ENCODE measurements around the gene PLXDC2.

PLXDC2 gene

DNA sequence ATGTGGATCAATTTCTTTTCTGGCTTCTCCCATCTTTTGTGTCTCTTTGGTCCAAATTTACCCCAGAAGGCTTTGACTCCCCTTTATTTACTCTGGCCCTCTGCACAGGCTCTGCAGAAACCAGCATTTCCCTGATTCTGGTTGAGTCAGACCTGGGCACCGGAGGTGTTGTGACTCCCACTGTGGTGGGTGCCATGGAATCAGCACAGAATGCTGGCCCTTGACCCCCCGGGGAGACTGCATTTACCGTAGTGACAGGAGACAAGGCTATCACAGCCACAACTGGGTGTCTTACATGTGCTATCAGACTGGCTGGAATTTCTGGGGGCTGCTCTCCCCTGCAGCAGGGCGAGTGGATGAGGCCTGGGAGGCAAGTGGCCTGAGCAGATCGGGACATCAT is 37.6 kb downstream of the PLXDC2 start:
- TF ChIP-seq FOXK2 (IDR thresholded peaks at IDR 0.05): no peak
- TF ChIP-seq FOXM1 (IDR thresholded peaks at IDR 0.05; ENCODE audit: borderline replicate concordance): no peak
- no peak for TF ChIP-seq LEF1 (IDR thresholded peaks at IDR 0.05; ENCODE audit: borderline replicate concordance)
- no peak for TF ChIP-seq TARDBP (IDR thresholded peaks at IDR 0.05)
- TF ChIP-seq BHLHE40 (IDR thresholded peaks at IDR 0.05; ENCODE audit: borderline replicate concordance): no peak
- TF ChIP-seq SUZ12 (IDR thresholded peaks at IDR 0.05): no peak
- TF ChIP-seq NFRKB (IDR thresholded peaks at IDR 0.05): no peak
- TF ChIP-seq HDGF (IDR thresholded peaks at IDR 0.05; ENCODE audit: borderline replicate concordance): no peak
- TF ChIP-seq ZNF384 (IDR thresholded peaks at IDR 0.05): no peak
- no peak for TF ChIP-seq ARNT (IDR thresholded peaks at IDR 0.05)
- TF ChIP-seq L3MBTL2 (conservative IDR thresholded peaks at IDR 0.05): no peak
- CTCF ChIA-PET: no interaction called here
- POLR2A ChIA-PET: no interaction called here
- no peak for DNase-seq (ENCODE audit: extremely low spot score)

DNA sequence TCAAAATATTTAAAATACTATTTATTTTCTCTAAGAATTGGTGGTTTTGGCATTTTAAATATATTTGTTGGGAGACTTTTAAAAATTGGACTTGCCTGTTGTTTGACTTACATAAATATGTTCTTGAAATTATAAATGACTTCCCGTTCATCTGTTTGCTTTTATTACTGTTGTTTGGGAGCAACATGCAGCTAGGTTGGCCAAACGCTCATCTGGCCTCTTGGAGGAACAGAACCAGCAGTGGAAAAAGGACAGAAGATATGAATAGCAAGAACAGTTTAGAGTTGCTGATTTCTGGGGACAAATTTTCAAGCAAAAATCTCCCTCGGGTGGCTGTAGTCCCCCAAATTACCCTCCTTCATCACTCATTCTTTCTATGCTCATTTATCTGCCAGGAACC is 41.6 kb downstream of the PLXDC2 start:
- DNase-seq (ENCODE audit: extremely low spot score): no peak
- ChIA-PET CTCF (no interaction called here), POLR2A (no interaction called here)
- TF ChIP-seq SP1 (IDR thresholded peaks at IDR 0.05): no peak
- no peak for TF ChIP-seq SUZ12 (IDR thresholded peaks at IDR 0.05)
- no peak for TF ChIP-seq ARNT (IDR thresholded peaks at IDR 0.05)
- TF ChIP-seq NFRKB (IDR thresholded peaks at IDR 0.05): no peak
- TF ChIP-seq L3MBTL2 (conservative IDR thresholded peaks at IDR 0.05): no peak
- TF ChIP-seq HDGF (IDR thresholded peaks at IDR 0.05; ENCODE audit: borderline replicate concordance): no peak
- TF ChIP-seq LEF1 (IDR thresholded peaks at IDR 0.05; ENCODE audit: borderline replicate concordance): no peak
- TF ChIP-seq FOXA1 (IDR thresholded peaks at IDR 0.05): no peak
- no peak for TF ChIP-seq FOXK2 (IDR thresholded peaks at IDR 0.05)
- TF ChIP-seq, protein P1, sequence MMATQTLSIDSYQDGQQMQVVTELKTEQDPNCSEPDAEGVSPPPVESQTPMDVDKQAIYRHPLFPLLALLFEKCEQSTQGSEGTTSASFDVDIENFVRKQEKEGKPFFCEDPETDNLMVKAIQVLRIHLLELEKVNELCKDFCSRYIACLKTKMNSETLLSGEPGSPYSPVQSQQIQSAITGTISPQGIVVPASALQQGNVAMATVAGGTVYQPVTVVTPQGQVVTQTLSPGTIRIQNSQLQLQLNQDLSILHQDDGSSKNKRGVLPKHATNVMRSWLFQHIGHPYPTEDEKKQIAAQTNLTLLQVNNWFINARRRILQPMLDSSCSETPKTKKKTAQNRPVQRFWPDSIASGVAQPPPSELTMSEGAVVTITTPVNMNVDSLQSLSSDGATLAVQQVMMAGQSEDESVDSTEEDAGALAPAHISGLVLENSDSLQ (IDR thresholded peaks at IDR 0.05): no peak
- no peak for TF ChIP-seq BHLHE40 (IDR thresholded peaks at IDR 0.05; ENCODE audit: borderline replicate concordance)
- no peak for TF ChIP-seq ZNF384 (IDR thresholded peaks at IDR 0.05)
- no peak for TF ChIP-seq TARDBP (IDR thresholded peaks at IDR 0.05)
- TF ChIP-seq ELF4 (IDR thresholded peaks at IDR 0.05): no peak
- no peak for TF ChIP-seq FOXM1 (IDR thresholded peaks at IDR 0.05; ENCODE audit: borderline replicate concordance)

DNA sequence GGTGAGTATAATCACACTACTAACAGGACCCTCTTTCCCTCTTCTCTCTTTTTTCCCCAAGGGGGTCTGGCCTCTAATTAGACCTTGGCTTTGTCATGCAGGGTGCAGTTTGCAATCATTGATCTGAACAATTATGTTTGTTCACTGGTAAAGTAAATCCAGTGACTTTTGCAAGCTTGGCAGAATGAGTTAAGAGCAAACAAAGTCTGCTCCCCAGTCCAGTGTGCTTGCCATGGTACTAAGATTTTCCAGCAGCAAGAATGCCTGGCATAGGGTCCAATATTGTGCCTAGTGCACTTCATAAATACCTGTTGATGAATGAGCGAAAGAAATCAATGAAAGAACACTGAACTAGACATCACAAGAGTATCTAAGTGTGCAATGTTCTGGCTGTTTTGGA is 43.9 kb downstream of the PLXDC2 start:
- ChIA-PET CTCF (no interaction called here), POLR2A (no interaction called here)
- TF ChIP-seq TARDBP (IDR thresholded peaks at IDR 0.05) (no peak), BHLHE40 (IDR thresholded peaks at IDR 0.05; ENCODE audit: borderline replicate concordance) (no peak), FOXA1 (IDR thresholded peaks at IDR 0.05) (no peak), NFRKB (IDR thresholded peaks at IDR 0.05) (no peak), SP1 (IDR thresholded peaks at IDR 0.05) (no peak), CTBP1 (IDR thresholded peaks at IDR 0.05; ENCODE audit: borderline replicate concordance) (no peak), ELF4 (IDR thresholded peaks at IDR 0.05) (no peak), FOXM1 (IDR thresholded peaks at IDR 0.05; ENCODE audit: borderline replicate concordance) (no peak), HDGF (IDR thresholded peaks at IDR 0.05; ENCODE audit: borderline replicate concordance) (no peak), L3MBTL2 (conservative IDR thresholded peaks at IDR 0.05) (no peak), ZNF384 (IDR thresholded peaks at IDR 0.05) (no peak), SUZ12 (IDR thresholded peaks at IDR 0.05) (no peak), LEF1 (IDR thresholded peaks at IDR 0.05; ENCODE audit: borderline replicate concordance) (no peak)
- DNase-seq (ENCODE audit: extremely low spot score): no peak

DNA sequence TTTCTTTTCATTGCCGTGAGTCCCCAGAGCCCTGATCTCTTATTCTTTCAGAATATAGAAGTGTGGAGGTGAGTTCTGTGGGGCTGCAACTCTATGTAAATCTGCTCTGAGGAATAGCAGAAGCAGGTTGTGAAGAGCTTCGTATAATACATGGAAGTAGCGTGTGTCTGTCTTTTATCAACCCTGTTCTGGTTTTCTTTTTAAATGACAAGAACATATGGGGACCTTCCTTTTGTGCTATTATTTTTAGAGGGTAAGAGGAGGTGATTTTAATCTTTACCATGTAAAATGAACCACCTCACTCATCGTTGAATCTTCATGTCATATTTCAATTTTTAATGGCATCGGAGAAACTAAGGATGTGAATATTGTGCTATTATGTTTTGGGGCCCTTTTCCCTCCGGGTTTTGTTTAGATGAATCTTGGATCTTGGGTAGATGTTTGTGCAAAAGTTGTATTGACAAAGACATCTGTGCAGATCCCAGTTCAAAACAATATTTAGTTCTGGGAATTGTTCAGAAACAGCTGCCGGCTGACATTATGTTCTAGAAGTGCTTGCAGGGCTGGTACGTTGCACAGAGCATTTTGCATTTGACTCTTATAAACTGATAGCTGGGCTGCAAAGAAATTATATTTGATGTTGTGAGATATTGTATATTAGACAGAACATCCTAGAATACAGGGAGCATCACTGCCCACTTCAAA is 46.7 kb downstream of the PLXDC2 start:
- ChIA-PET CTCF (no interaction called here), POLR2A (no interaction called here)
- TF ChIP-seq ARNT (IDR thresholded peaks at IDR 0.05): no peak
- no peak for TF ChIP-seq SP1 (IDR thresholded peaks at IDR 0.05)
- TF ChIP-seq TARDBP (IDR thresholded peaks at IDR 0.05): no peak
- TF ChIP-seq ZNF384 (IDR thresholded peaks at IDR 0.05): no peak
- TF ChIP-seq ELF4 (IDR thresholded peaks at IDR 0.05): no peak
- no peak for TF ChIP-seq L3MBTL2 (conservative IDR thresholded peaks at IDR 0.05)
- no peak for TF ChIP-seq SUZ12 (IDR thresholded peaks at IDR 0.05)
- no peak for TF ChIP-seq FOXM1 (IDR thresholded peaks at IDR 0.05; ENCODE audit: borderline replicate concordance)
- no peak for TF ChIP-seq BHLHE40 (IDR thresholded peaks at IDR 0.05; ENCODE audit: borderline replicate concordance)
- TF ChIP-seq NFRKB (IDR thresholded peaks at IDR 0.05): no peak
- no peak for TF ChIP-seq FOXA1 (IDR thresholded peaks at IDR 0.05)
- TF ChIP-seq, protein P1 (IDR thresholded peaks at IDR 0.05): no peak
- no peak for TF ChIP-seq FOXK2 (IDR thresholded peaks at IDR 0.05)
- TF ChIP-seq HDGF (IDR thresholded peaks at IDR 0.05; ENCODE audit: borderline replicate concordance): no peak
- TF ChIP-seq CTBP1 (IDR thresholded peaks at IDR 0.05; ENCODE audit: borderline replicate concordance): no peak
- no peak for TF ChIP-seq LEF1 (IDR thresholded peaks at IDR 0.05; ENCODE audit: borderline replicate concordance)
- DNase-seq (ENCODE audit: extremely low spot score): no peak

DNA sequence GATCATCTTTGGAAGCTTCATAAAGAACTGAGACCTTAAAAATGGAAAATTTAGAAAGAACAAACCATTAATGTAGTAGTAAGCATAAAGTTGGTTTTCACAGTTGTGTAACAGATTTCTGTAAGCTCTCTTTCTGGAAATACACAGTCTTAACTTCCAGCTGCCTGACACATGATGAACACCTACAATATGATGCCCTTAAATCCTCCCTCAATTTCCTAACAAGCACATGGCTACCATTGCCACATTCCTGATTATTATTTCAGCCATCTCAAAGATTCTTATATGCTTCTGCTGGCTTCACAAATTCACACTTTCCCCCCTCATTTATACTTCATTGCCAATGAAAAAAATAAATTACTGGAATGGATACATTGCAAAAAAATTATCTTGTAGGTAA is 49.4 kb downstream of the PLXDC2 start:
- CTCF ChIA-PET: no interaction called here
- DNase-seq (ENCODE audit: extremely low spot score): no peak
- POLR2A ChIA-PET: no interaction called here
- TF ChIP-seq TARDBP (IDR thresholded peaks at IDR 0.05) (no peak), CTBP1 (IDR thresholded peaks at IDR 0.05; ENCODE audit: borderline replicate concordance) (no peak), L3MBTL2 (conservative IDR thresholded peaks at IDR 0.05) (no peak), ARNT (IDR thresholded peaks at IDR 0.05) (no peak), BHLHE40 (IDR thresholded peaks at IDR 0.05; ENCODE audit: borderline replicate concordance) (no peak), LEF1 (IDR thresholded peaks at IDR 0.05; ENCODE audit: borderline replicate concordance) (no peak), SP1 (IDR thresholded peaks at IDR 0.05) (no peak), FOXK2 (IDR thresholded peaks at IDR 0.05) (no peak), FOXM1 (IDR thresholded peaks at IDR 0.05; ENCODE audit: borderline replicate concordance) (no peak), FOXA1 (IDR thresholded peaks at IDR 0.05) (no peak), SUZ12 (IDR thresholded peaks at IDR 0.05) (no peak)

DNA sequence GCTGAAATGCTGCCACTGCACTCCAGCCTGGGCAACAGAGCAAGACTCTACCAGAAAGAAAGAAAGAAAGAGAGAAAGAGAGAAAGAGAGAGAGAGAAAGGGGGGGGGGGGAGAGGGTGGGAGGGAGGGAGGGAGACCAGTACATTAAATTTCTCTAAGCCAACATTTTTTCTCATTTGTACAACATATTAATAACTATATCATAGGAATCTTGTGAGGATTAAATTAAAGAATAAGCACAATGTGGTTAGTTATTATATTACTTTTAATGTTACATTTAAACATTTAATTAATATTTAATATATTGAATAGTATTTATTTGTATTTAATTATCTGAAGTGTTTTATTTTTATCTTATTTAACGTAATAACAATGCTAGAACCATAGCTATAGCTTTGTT is 53.1 kb downstream of the PLXDC2 start:
- ChIA-PET CTCF (interaction anchor here (0.6 kb wide), 1 partner anchor 33 kb away, joined by 5 read pairs; no protein-coding TSS in a partner anchor), POLR2A (no interaction called here)
- TF ChIP-seq CTBP1 (IDR thresholded peaks at IDR 0.05; ENCODE audit: borderline replicate concordance) (no peak), FOXM1 (IDR thresholded peaks at IDR 0.05; ENCODE audit: borderline replicate concordance) (no peak), HDGF (IDR thresholded peaks at IDR 0.05; ENCODE audit: borderline replicate concordance) (no peak), TARDBP (IDR thresholded peaks at IDR 0.05) (no peak), LEF1 (IDR thresholded peaks at IDR 0.05; ENCODE audit: borderline replicate concordance) (no peak), ARNT (IDR thresholded peaks at IDR 0.05) (no peak)
- DNase-seq (ENCODE audit: extremely low spot score): no peak
